Astrocyte (in vitro differentiated cells and primary cell): ENCODE results near the gene TACR1. TPM values are rescaled to one million over a fixed set of nuclear protein-coding genes. Genes with fewer than 3 reads are reported as not detected.

ENCODE experiments used
- DNase-seq: peaks from one replicate; pipeline ENCODE4 v3.0.0-alpha.2; 2010; ENCODE audit warnings: low read depth
- FAIRE-seq: peaks from 2 replicates; lab custom pipeline; 2011; peaks lifted over from hg19 to GRCh38; lab: Jason Lieb, UNC
- H2AFZ ChIP-seq: 2 replicates; pipeline ENCODE4 v1.6.0; 2012; ENCODE audit warnings: low read depth, low read length, inconsistent platforms
- H3K27ac ChIP-seq: 2 replicates; pipeline ENCODE4 v1.5.1; 2011; ENCODE audit warnings: low read depth, low read length, inconsistent platforms
- H3K27me3 ChIP-seq: 2 replicates; pipeline ENCODE4 v1.6.0; 2011; ENCODE audit warnings: low read length, inconsistent platforms; ENCODE audit not compliant: insufficient read depth
- H3K36me3 ChIP-seq: 2 replicates; pipeline ENCODE4 v1.5.1; 2011; ENCODE audit warnings: low read length, inconsistent platforms; ENCODE audit not compliant: insufficient read depth
- H3K4me1 ChIP-seq: 2 replicates; pipeline ENCODE4 v1.5.1; 2011; ENCODE audit warnings: low read length, inconsistent platforms; ENCODE audit not compliant: insufficient read depth
- H3K4me2 ChIP-seq: 2 replicates; pipeline ENCODE4 v1.6.0; 2012; ENCODE audit warnings: low read length, inconsistent platforms
- H3K4me3 ChIP-seq: 2 replicates; pipeline ENCODE4 v1.5.1; 2011; ENCODE audit warnings: low read depth, mild to moderate bottlenecking, low read length, inconsistent platforms; ENCODE audit not compliant: insufficient read depth
- H3K79me2 ChIP-seq: 2 replicates; pipeline ENCODE4 v1.6.0; 2012; ENCODE audit warnings: mild to moderate bottlenecking, low read length, inconsistent platforms; ENCODE audit not compliant: insufficient read depth
- H3K9ac ChIP-seq: 2 replicates; pipeline ENCODE4 v1.6.0; 2012; ENCODE audit warnings: mild to moderate bottlenecking, low read length, inconsistent platforms
- H3K9me3 ChIP-seq: 2 replicates; pipeline ENCODE4 v1.5.1; 2012; ENCODE audit warnings: low read depth, mild to moderate bottlenecking, low read length, inconsistent platforms; ENCODE audit not compliant: insufficient read depth
- H4K20me1 ChIP-seq: 2 replicates; pipeline ENCODE4 v1.6.0; 2012; ENCODE audit warnings: low read length, inconsistent platforms; ENCODE audit not compliant: insufficient read depth
- H3K27ac Mint-ChIP-seq: one replicate; pipeline ENCODE4 v1.8.0; 2021; ENCODE audit warnings: mild to moderate bottlenecking, mixed read lengths; ENCODE audit not compliant: unreplicated experiment
- H3K27me3 Mint-ChIP-seq: one replicate; pipeline ENCODE4 v1.8.0; 2021; ENCODE audit warnings: low read depth, mixed read lengths; ENCODE audit not compliant: unreplicated experiment
- H3K36me3 Mint-ChIP-seq: one replicate; pipeline ENCODE4 v1.8.0; 2021; ENCODE audit warnings: low read depth, mixed read lengths; ENCODE audit not compliant: unreplicated experiment
- H3K4me1 Mint-ChIP-seq: one replicate; pipeline ENCODE4 v1.8.0; 2021; ENCODE audit warnings: low read depth, mixed read lengths; ENCODE audit not compliant: unreplicated experiment
- H3K4me3 Mint-ChIP-seq: one replicate; pipeline ENCODE4 v1.8.0; 2021; ENCODE audit warnings: mild to moderate bottlenecking, moderate library complexity, mixed read lengths; ENCODE audit not compliant: unreplicated experiment
- H3K9me3 Mint-ChIP-seq: one replicate; pipeline ENCODE4 v1.8.0; 2021; ENCODE audit warnings: mild to moderate bottlenecking, mixed read lengths; ENCODE audit not compliant: unreplicated experiment
- CTCF ChIP-seq: IDR thresholded peaks from 2 replicates; pipeline ENCODE4 v1.5.1; 2011; ENCODE audit warnings: low read depth, mild to moderate bottlenecking, inconsistent platforms, low read length, moderate library complexity; ENCODE audit not compliant: insufficient read depth
- EZH2 ChIP-seq: IDR thresholded peaks from 2 replicates; pipeline ENCODE4 v1.6.1; 2012; ENCODE audit warnings: mild to moderate bottlenecking, low read length, inconsistent platforms; ENCODE audit not compliant: insufficient read depth
- total RNA-seq: library from RNA; stranded (reverse); gene quantifications from 2 replicates; pipeline ENCODE4 v1.2.1, GENCODE V29; 2021

TACR1 gene
- total RNA-seq, 1 donor from 2014 or later = not detected

GRCh38 chr2:75180476-75180875, 18.8 kb downstream of the TACR1 start:
- no peaks in the 10 kb centered on the region for H3K9me3 ChIP-seq
- H3K36me3 Mint-ChIP-seq = no peaks in the 10 kb centered on the region
- H3K36me3 ChIP-seq = no peaks in the 10 kb centered on the region
- FAIRE-seq (no peak), DNase-seq (no peak)
- no peaks in the 10 kb centered on the region for H3K27me3 Mint-ChIP-seq
- H3K4me1 Mint-ChIP-seq = no peaks in the 10 kb centered on the region
- H3K27ac Mint-ChIP-seq = no peak overlapping the region
- no peak for TF ChIP-seq CTCF
- no peak for TF ChIP-seq EZH2
- no peak overlapping the region for H3K4me2 ChIP-seq
- H3K9me3 Mint-ChIP-seq = peaks cover 1% of the 10 kb centered on the region
- H3K79me2 ChIP-seq = no peaks in the 10 kb centered on the region
- H3K4me1 ChIP-seq = no peaks in the 10 kb centered on the region
- H3K9ac ChIP-seq = no peak overlapping the region
- H3K4me3 ChIP-seq = no peak overlapping the region
- H3K4me3 Mint-ChIP-seq = no peak overlapping the region
- no peaks in the 10 kb centered on the region for H4K20me1 ChIP-seq
- H3K27me3 ChIP-seq = no peaks in the 10 kb centered on the region
- no peak overlapping the region for H2AFZ ChIP-seq
- no peak overlapping the region for H3K27ac ChIP-seq

GRCh38 chr2:75177427-75177826, 21.9 kb downstream of the TACR1 start:
- Mint-ChIP-seq H3K9me3 (peaks cover 1% of the 10 kb centered on the region), H3K27me3 (no peaks in the 10 kb centered on the region), H3K27ac (no peak overlapping the region), H3K36me3 (no peaks in the 10 kb centered on the region), H3K4me3 (no peak overlapping the region), H3K4me1 (no peaks in the 10 kb centered on the region)
- no peak overlapping the region for H3K27ac ChIP-seq
- H3K27me3 ChIP-seq = no peaks in the 10 kb centered on the region
- no peak for TF ChIP-seq CTCF
- no peak for TF ChIP-seq EZH2
- no peaks in the 10 kb centered on the region for H3K9me3 ChIP-seq
- H3K4me1 ChIP-seq = no peaks in the 10 kb centered on the region
- no peak overlapping the region for H3K4me2 ChIP-seq
- DNase-seq (peak; percentile 2), FAIRE-seq (no peak)
- H3K9ac ChIP-seq = no peak overlapping the region
- H4K20me1 ChIP-seq = no peaks in the 10 kb centered on the region
- no peak overlapping the region for H3K4me3 ChIP-seq
- no peaks in the 10 kb centered on the region for H3K79me2 ChIP-seq
- H2AFZ ChIP-seq = no peak overlapping the region
- H3K36me3 ChIP-seq = no peaks in the 10 kb centered on the region

GRCh38 chr2:75175456-75175855, 23.9 kb downstream of the TACR1 start:
- FAIRE-seq (no peak), DNase-seq (no peak)
- no peaks in the 10 kb centered on the region for H3K4me1 ChIP-seq
- Mint-ChIP-seq H3K27ac (no peak overlapping the region), H3K4me3 (no peak overlapping the region), H3K36me3 (no peaks in the 10 kb centered on the region), H3K9me3 (no peaks in the 10 kb centered on the region), H3K4me1 (no peaks in the 10 kb centered on the region), H3K27me3 (no peaks in the 10 kb centered on the region)
- H3K27me3 ChIP-seq = no peaks in the 10 kb centered on the region
- TF ChIP-seq CTCF (no peak), EZH2 (no peak)
- no peaks in the 10 kb centered on the region for H4K20me1 ChIP-seq
- no peak overlapping the region for H3K27ac ChIP-seq
- H3K36me3 ChIP-seq = no peaks in the 10 kb centered on the region
- no peak overlapping the region for H2AFZ ChIP-seq
- no peak overlapping the region for H3K4me2 ChIP-seq
- no peak overlapping the region for H3K9ac ChIP-seq
- no peak overlapping the region for H3K4me3 ChIP-seq
- no peaks in the 10 kb centered on the region for H3K9me3 ChIP-seq
- no peaks in the 10 kb centered on the region for H3K79me2 ChIP-seq
